SK-N-MC (cell line): ENCODE results near the gene UBE2U.

Experiments
- EZH2 ChIP-seq: fragments of 200-600 bp; sonication (generic); IDR thresholded peaks from one replicate; pipeline ENCODE4 v1.6.1; 2017; ENCODE audit warnings: antibody characterized with exemption
- POLR2AphosphoS5 ChIP-seq: IDR thresholded peaks from 2 replicates; pipeline ENCODE4 v1.6.1; 2012; ENCODE audit warnings: mild to moderate bottlenecking, low read depth, low read length, borderline replicate concordance

- TF ChIP-seq EZH2 (no peak), POLR2AphosphoS5 (no peak)
These were observed 8.4 kb upstream of the UBE2U start for GRCh38 chr1:64195081-64195395.
